HG03025 (cell line): ENCODE measurements around the gene SLX1B.
A peak's percentile ranks its signal among the peaks of the same experiment; 100 is the strongest.
"Not testable (repeated sequence)": the region's sequence is repeated elsewhere in the genome, so short reads cannot be mapped to it uniquely, and the experiment has no call there.

ENCODE experiments used
- ATAC-seq: cut with Tn5 transposase; IDR thresholded peaks from one replicate; pipeline ENCODE4 v1.9.1; 2021; ENCODE audit warnings: mild to moderate bottlenecking, moderate library complexity; ENCODE audit not compliant: unreplicated experiment, low FRiP score

The SLX1B gene

DNA sequence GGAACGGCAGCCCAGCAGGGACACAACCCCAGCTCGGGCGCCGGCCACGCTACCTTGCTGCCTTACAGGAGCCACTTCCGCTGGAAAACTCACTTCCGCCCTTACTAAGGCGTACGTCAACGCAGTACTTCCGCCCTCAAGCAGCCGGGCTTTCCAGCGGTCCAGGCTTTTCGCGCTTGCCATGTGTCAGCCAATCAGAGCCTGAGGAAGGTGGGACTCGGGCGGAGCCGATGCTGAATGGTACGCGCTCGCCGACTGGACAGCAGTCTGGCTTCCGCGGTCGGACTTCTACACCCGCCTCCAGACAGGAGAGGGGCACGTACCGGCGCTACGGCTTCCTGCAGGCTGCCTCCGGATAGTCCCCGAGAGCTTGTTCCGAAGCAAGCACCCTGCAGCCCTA lies at the start of gene SLX1B, which contains the start of gene BOLA2:
Gene SLX1B (plus strand): TSS at position 265 of the 400 bp plus-strand sequence.
Gene BOLA2 (minus strand): TSS at position 83 of the 400 bp plus-strand sequence. CDS start 98 bp downstream, outside the sequence.
- ATAC-seq: peak; percentile 76

DNA sequence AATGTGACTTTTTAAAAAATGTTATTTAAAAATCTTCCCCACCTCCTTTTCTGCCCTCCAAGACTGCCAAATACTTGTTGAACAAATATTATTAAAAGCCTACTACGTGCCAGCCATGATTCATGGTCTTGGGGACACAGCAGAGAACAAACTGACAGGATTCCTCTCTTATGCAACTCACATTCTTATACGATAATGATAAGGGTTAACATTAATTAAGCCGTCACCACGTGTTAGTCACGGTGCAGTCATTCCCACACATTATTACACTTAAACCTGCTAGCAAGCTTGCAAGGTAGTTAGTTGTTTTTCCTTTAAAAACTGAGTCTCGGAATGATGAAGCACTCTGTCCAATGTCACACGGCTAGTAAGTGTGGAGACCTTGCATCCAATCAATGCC lies 49.1 kb upstream of the SLX1B start:
- not testable (repeated sequence) for ATAC-seq

- not testable (repeated sequence) for ATAC-seq
Measured at GRCh38 chr16:29423587-29423986, 30.7 kb upstream of the SLX1B start.

DNA sequence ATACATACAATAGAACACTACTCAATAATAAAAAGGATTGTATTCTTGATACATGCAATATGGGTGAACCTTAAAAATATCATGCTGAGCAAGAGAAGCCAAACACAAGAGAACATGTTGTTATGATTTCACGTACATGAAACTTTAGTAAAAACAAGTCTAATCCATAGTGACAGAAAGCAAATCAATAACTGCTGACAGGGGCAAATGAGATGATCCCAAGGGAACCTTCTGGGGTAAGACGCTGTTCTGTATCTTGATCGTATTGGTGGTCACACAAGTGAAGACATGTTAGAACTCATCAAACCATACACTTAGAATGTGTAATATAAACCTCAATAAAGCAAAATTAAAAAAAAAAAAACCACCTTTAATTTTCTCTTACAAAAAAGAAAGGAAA lies 28.9 kb upstream of the SLX1B start:
- ATAC-seq: not testable (repeated sequence)

- ATAC-seq: peak; percentile 15
Measured at GRCh38 chr16:29453754-29454153, 579 bp upstream of the SLX1B start.

DNA sequence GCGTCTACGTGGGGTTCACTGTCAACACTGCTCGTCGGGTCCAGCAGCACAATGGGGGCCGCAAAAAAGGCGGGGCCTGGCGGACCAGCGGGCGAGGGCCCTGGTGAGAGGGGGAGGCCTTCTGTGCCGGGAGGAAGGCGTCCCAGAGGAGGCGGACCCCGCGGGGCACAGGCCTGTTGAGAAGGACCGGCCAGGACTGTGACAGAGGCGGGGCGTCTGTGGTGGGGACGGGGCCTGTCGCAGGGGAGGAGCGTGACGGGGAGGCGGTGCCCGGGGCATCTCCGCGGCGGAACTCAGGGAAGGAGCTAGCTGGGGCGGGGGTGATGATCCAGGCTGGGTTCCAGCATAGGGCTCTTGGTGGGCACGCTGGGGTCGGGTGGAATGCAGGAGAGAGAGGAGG lies 495 bp downstream of the SLX1B start:
- ATAC-seq: peak; percentile 52

GRCh38 chr16:29457660-29458059 lies 3.3 kb downstream of the SLX1B start:
- ATAC-seq: not testable (repeated sequence)

GRCh38 chr16:29459706-29460646 lies 5.6 kb downstream of the SLX1B start, which contains the start of gene SULT1A4:
TSS of gene SULT1A4 (plus strand) at chr16:29459913. CDS start at chr16:29461386, 1,473 bp downstream.
- ATAC-seq: not testable (repeated sequence)

- ATAC-seq: not testable (repeated sequence)
Measured at GRCh38 chr16:29460647-29461030, 6.3 kb downstream of the SLX1B start.

GRCh38 chr16:29465985-29466824 lies 11.9 kb downstream of the SLX1B start:
- not testable (repeated sequence) for ATAC-seq

GRCh38 chr16:29466904-29467303 lies 12.6 kb downstream of the SLX1B start:
- ATAC-seq: not testable (repeated sequence)

DNA sequence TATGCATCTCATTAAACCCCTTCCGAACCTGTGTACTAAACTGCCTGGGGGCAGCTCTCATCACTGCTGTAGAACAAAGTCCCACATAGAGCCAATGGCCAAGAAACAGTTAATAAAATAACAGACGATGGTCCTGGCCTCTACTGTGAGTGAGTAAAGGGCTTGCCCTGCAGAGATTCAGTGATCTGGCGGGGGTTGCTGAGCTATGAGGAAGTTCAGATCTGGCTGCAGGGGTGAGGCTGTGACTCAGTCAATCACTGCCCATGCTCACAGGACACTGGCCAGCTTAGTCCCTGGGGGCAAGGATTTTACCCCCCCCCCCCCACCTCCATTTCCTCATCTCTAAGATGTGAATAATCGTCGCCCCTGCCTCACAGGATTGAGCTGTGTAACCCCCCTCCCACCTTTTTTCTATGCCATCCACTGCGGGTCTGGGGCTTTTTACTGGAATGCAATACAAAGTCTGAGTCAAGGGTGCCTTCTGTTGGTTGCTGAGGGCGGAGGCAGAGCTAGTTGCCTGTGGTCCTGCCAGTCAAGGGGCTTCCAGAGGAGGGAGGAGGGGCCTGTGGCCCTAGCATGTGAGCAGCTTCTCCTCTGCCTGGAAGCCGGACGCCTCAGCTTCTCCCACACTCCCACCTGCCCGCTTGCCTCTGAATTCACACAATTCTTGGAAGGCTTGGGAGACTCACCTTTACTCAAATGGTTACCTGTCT lies 13.5 kb downstream of the SLX1B start:
- not testable (repeated sequence) for ATAC-seq

- ATAC-seq: not testable (repeated sequence)
Measured at GRCh38 chr16:29469660-29470059, 15.3 kb downstream of the SLX1B start.

DNA sequence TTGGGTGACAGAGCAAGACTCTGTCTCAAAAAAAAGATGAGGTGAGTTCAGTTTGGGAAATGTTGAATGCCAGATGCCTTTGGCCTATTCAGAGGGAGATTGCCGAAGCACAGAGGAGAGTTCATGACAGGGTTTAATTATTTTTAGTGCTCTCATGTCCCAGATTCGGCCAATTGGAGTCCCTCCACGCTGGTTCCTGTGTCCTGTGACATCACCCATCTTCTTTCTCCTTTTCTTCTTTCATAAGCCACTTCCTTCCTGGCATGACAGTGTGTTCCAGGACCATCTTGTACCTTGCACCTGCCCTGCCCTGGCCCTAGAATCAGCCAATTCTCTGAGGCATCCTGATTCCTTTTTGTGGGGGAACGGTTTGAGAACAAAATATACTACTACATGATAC lies 17.7 kb downstream of the SLX1B start:
- ATAC-seq: not testable (repeated sequence)

DNA sequence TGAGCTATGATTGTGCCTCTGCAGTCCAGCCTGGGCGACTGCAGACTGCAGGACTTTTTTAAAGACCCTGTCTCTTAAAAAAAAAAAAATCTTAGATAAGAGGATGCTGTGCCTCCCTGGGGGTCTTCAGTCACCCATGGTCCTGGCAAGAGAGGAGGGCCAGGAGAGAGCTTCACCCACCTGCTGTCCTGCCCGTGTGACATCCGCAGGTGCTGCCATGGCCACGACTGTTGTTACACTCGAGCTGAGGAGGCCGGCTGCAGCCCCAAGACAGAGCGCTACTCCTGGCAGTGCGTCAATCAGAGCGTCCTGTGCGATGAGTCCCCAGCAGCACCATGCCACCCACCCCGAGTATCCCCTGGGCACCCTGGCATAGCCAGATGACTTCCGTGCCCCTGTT lies 27.9 kb downstream of the SLX1B start:
- ATAC-seq: not testable (repeated sequence)

DNA sequence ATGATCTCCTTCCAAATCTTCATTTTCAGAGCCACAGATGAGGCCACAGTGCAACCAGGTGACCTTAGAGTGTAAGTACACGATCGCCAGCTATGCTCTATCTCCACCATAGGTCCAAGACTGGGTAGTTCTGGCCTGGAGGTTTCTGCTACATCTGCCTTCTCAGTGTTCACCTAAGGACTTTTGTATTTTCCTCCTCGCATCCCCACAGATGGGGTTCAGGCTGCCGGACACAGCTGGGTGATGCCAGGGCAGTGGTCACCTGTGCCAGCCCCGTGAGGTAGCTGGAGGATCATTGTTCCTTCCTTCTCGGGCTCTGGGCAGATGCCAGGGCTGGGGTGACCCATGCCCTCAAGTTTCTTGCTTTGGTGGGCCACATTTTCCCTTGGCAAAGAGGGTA lies 52.0 kb downstream of the SLX1B start, which contains the start of gene NPIPB12:
Gene NPIPB12 (minus strand): TSS at position 101 of the 400 bp plus-strand sequence.
- not testable (repeated sequence) for ATAC-seq
